Smooth muscle cell (in vitro differentiated cells): Measurements from ENCODE around the gene PYCR2. TPM values are rescaled to one million over a fixed set of nuclear protein-coding genes. Genes with fewer than 3 reads are reported as not detected.
"Not testable (repeated sequence)": the region's sequence is repeated elsewhere in the genome, so short reads cannot be mapped to it uniquely, and the experiment has no call there.

ENCODE experiments used
- DNase-seq: peaks from one replicate; lab custom pipeline; 2025; ENCODE audit not compliant: unreplicated experiment; lab: John Stamatoyannopoulos, UW
- H2AFZ ChIP-seq: fragments of 200-600 bp; sonication (generic); 2 replicates; pipeline ENCODE4 v1.6.0; 2016; ENCODE audit warnings: antibody characterized with exemption, low read depth, mild to moderate bottlenecking
- H3F3A ChIP-seq: fragments of 200-600 bp; sonication (generic); 2 replicates; pipeline ENCODE4 v1.6.0; 2017; ENCODE audit warnings: antibody characterized with exemption, low read depth
- H3K27ac ChIP-seq: fragments of 200-600 bp; sonication (generic); 2 replicates; pipeline ENCODE4 v1.5.1; 2016; ENCODE audit warnings: low read depth, mild to moderate bottlenecking
- H3K27me3 ChIP-seq: fragments of 200-600 bp; sonication (generic); 2 replicates; pipeline ENCODE4 v1.6.1; 2016; ENCODE audit warnings: low read depth, mild to moderate bottlenecking
- H3K36me3 ChIP-seq: fragments of 200-600 bp; sonication (generic); 2 replicates; pipeline ENCODE4 v1.5.1; 2016; ENCODE audit warnings: low read depth
- H3K4me1 ChIP-seq: fragments of 200-600 bp; sonication (generic); 2 replicates; pipeline ENCODE4 v1.5.1; 2016; ENCODE audit warnings: low read depth
- H3K4me2 ChIP-seq: fragments of 200-600 bp; sonication (generic); 2 replicates; pipeline ENCODE4 v1.6.0; 2016; ENCODE audit warnings: mild to moderate bottlenecking
- H3K4me3 ChIP-seq: fragments of 200-600 bp; sonication (generic); 2 replicates; pipeline ENCODE4 v1.5.1; 2016; ENCODE audit warnings: mild to moderate bottlenecking
- H3K79me2 ChIP-seq: fragments of 200-600 bp; sonication (generic); 2 replicates; pipeline ENCODE4 v1.6.0; 2016; ENCODE audit warnings: low read depth, mild to moderate bottlenecking
- H3K9ac ChIP-seq: fragments of 200-600 bp; sonication (generic); 2 replicates; pipeline ENCODE4 v1.6.0; 2016; ENCODE audit warnings: low read depth
- H3K9me3 ChIP-seq: fragments of 200-600 bp; sonication (generic); replicated peaks from 2 replicates; pipeline ENCODE4 v1.5.1; 2016; ENCODE audit warnings: low read depth
- H4K20me1 ChIP-seq: fragments of 200-600 bp; sonication (generic); 2 replicates; pipeline ENCODE4 v1.6.0; 2016; ENCODE audit warnings: low read depth
- WGBS: methylation state at CpG from one replicate; pipeline ENCODE4 v1.1.7; 2016; ENCODE audit warnings: low lambda C conversion rate; 5-methylcytosine and 5-hydroxymethylcytosine counted together
- polyA plus RNA-seq: library from polyadenylated mRNA; unstranded; fragments of >200 nt; fragmentation: Nextera tagmentation; extraction: Ambion mirVana; gene quantifications from 2 replicates; pipeline ENCODE4 v1.2.1, GENCODE V29; 2016
- total RNA-seq: library from RNA; depleted of rRNA; stranded (reverse); fragments of >200 nt; gene quantifications from 2 replicates; pipeline ENCODE4 v1.2.3, GENCODE V29; 2014
- TF ChIP-seq, protein P1 (sequence below): fragments of 200-600 bp; sonication (generic); IDR thresholded peaks from 2 replicates; pipeline ENCODE4 v1.5.1; 2017; ENCODE audit warnings: borderline replicate concordance, mild to moderate bottlenecking, antibody characterized with exemption; ENCODE audit not compliant: insufficient read depth, poor library complexity, severe bottlenecking

The PYCR2 gene
- total and polyA plus RNA-seq, 2 experiments from 2014 or later, result 20.1 to 40.5 TPM

DNA sequence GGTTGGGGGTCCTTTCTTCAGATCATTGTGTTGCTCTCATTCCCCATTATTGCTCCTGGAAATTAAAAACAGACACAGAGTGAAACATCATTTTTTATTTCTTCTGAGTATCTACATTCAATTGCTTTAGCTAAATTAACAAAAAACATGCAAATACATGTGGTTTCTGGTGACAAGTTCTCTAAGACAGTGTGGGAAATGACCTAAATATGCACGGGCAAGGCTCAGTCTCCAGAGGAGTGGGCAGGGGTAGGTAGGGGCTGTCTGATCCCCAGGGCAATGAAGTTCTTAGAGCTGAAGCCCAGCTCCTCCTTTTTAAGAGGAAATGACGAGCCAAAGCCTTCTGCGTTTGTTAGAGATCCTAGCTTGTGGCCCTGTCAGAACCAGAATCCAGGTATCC is 12.5 kb upstream of the PYCR2 start:
- 71% methylated on average over 3 of the region's 3 CpGs for whole genome bisulfite sequencing
- Histone ChIP-seq H3F3A (no peaks in the 10 kb centered on the region), H3K79me2 (no peaks in the 10 kb centered on the region), H3K9ac (no peak overlapping the region), H3K27me3 (no peaks in the 10 kb centered on the region), H3K9me3 (no peaks in the 10 kb centered on the region), H2AFZ (no peak overlapping the region), H3K36me3 (no peaks in the 10 kb centered on the region), H3K27ac (no peak overlapping the region), H3K4me1 (no peaks in the 10 kb centered on the region), H3K4me2 (no peak overlapping the region), H3K4me3 (no peak overlapping the region), H4K20me1 (no peaks in the 10 kb centered on the region)
- TF ChIP-seq, protein P1, sequence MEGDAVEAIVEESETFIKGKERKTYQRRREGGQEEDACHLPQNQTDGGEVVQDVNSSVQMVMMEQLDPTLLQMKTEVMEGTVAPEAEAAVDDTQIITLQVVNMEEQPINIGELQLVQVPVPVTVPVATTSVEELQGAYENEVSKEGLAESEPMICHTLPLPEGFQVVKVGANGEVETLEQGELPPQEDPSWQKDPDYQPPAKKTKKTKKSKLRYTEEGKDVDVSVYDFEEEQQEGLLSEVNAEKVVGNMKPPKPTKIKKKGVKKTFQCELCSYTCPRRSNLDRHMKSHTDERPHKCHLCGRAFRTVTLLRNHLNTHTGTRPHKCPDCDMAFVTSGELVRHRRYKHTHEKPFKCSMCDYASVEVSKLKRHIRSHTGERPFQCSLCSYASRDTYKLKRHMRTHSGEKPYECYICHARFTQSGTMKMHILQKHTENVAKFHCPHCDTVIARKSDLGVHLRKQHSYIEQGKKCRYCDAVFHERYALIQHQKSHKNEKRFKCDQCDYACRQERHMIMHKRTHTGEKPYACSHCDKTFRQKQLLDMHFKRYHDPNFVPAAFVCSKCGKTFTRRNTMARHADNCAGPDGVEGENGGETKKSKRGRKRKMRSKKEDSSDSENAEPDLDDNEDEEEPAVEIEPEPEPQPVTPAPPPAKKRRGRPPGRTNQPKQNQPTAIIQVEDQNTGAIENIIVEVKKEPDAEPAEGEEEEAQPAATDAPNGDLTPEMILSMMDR, result no peak
- DNase-seq, result no peak

DNA sequence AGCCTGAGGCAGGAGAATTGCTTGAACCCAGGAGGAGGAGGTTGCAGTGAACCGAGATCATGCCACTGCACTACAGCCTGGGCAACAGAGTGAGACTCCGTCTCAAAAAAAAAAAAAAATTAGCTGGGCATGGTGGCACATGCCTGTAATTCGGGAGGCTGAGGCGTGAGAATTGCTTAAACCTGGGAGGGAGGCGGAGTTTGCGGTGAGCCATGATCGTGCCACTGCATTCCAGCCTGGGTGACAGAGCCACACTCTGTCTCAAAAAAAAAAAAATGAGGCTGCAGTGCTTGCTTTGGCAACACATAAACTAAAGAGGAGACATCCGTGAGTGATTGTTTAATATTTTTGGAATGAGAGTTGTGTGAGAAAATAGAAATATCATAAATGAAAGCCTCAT is 12.0 kb upstream of the PYCR2 start:
- not testable (repeated sequence) for DNase-seq, H3K27ac ChIP-seq, H2AFZ ChIP-seq, H3K36me3 ChIP-seq, H4K20me1 ChIP-seq, H3K4me1 ChIP-seq, H3K9ac ChIP-seq, H3K9me3 ChIP-seq, H3K4me3 ChIP-seq, H3K79me2 ChIP-seq, H3F3A ChIP-seq, H3K4me2 ChIP-seq, H3K27me3 ChIP-seq
- WGBS, result 71% methylated on average over 8 of the region's 8 CpGs

DNA sequence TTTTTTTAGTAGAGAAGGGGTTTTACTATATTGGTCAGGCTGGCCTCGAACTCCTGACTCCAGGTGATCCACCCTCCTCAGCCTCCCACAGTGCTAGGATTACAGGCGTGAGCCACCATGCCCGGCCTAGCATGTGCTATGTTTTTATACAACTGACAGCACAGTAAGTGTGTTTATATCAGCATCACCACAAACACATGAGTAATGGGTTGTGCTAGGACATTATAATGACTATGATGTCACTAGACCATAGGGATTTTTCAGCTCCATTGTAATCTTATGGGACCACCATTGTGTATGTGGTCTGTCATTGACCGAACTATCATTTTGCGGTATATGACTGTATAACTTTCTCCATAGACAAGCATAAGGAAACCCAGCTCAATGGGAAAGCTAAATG is 10.7 kb upstream of the PYCR2 start:
- no peak overlapping the region for H2AFZ ChIP-seq
- H3K36me3 ChIP-seq, result no peaks in the 10 kb centered on the region
- no peaks in the 10 kb centered on the region for H4K20me1 ChIP-seq
- no peak overlapping the region for H3K4me3 ChIP-seq
- no peak overlapping the region for H3K9ac ChIP-seq
- no peaks in the 10 kb centered on the region for H3K27me3 ChIP-seq
- no peaks in the 10 kb centered on the region for H3K79me2 ChIP-seq
- no peaks in the 10 kb centered on the region for H3K9me3 ChIP-seq
- H3K4me2 ChIP-seq, result no peak overlapping the region
- no peak overlapping the region for H3K27ac ChIP-seq
- no peak for DNase-seq
- H3F3A ChIP-seq, result no peaks in the 10 kb centered on the region
- H3K4me1 ChIP-seq, result peaks cover 4% of the 10 kb centered on the region
- WGBS, result 92% methylated on average over 5 of the region's 5 CpGs
- TF ChIP-seq, protein P1, result no peak

DNA sequence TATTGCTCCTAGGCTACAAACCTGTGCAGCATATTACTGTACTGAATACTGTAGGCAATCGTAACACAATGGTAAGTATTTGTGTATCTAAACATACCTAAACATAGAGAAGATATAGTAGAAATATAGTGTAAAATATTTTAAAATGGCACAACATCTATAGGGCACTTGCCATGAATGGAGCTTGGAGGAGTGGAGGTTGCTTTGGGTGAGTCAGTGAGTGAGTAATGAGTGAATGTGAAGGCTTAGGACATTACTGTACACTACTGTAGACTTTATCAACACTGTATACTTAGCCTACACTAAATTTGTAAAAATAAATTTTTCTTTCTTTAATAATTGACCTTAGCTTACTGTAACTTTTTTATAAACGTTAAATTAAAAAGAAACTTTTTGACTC is 9.0 kb upstream of the PYCR2 start:
- Histone ChIP-seq H3F3A (no peaks in the 10 kb centered on the region), H3K4me3 (no peak overlapping the region), H3K27me3 (no peaks in the 10 kb centered on the region), H3K79me2 (no peaks in the 10 kb centered on the region), H3K4me1 (peaks cover 4% of the 10 kb centered on the region), H2AFZ (no peak overlapping the region), H3K4me2 (no peak overlapping the region), H3K27ac (no peak overlapping the region), H3K9me3 (no peaks in the 10 kb centered on the region), H3K9ac (no peak overlapping the region), H3K36me3 (no peaks in the 10 kb centered on the region), H4K20me1 (no peaks in the 10 kb centered on the region)
- WGBS, result 94% methylated on average over 2 of the region's 2 CpGs
- TF ChIP-seq, protein P1, result no peak
- DNase-seq, result no peak
